AG10803 (cell line): ENCODE data around the gene POLE2.
A peak's percentile ranks its signal among the peaks of the same experiment; 100 is the strongest.
"Not testable (repeated sequence)": the region's sequence is repeated elsewhere in the genome, so short reads cannot be mapped to it uniquely, and the experiment has no call there.

Source experiments
- DNase-seq: peaks from one replicate; pipeline ENCODE4 v3.0.0; 2010; ENCODE audit warnings: low read depth
- H3K4me3 ChIP-seq: 2 replicates; pipeline ENCODE4 v1.5.1; 2011; ENCODE audit warnings: mild to moderate bottlenecking, low read length, control low read depth
- TF ChIP-seq, protein P1 (sequence below): conservative IDR thresholded peaks from 2 replicates; pipeline ENCODE4 v1.5.1; 2011; ENCODE audit warnings: mild to moderate bottlenecking, low read length, control low read depth, inconsistent platforms

Gene POLE2, protein sequence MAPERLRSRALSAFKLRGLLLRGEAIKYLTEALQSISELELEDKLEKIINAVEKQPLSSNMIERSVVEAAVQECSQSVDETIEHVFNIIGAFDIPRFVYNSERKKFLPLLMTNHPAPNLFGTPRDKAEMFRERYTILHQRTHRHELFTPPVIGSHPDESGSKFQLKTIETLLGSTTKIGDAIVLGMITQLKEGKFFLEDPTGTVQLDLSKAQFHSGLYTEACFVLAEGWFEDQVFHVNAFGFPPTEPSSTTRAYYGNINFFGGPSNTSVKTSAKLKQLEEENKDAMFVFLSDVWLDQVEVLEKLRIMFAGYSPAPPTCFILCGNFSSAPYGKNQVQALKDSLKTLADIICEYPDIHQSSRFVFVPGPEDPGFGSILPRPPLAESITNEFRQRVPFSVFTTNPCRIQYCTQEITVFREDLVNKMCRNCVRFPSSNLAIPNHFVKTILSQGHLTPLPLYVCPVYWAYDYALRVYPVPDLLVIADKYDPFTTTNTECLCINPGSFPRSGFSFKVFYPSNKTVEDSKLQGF

DNA sequence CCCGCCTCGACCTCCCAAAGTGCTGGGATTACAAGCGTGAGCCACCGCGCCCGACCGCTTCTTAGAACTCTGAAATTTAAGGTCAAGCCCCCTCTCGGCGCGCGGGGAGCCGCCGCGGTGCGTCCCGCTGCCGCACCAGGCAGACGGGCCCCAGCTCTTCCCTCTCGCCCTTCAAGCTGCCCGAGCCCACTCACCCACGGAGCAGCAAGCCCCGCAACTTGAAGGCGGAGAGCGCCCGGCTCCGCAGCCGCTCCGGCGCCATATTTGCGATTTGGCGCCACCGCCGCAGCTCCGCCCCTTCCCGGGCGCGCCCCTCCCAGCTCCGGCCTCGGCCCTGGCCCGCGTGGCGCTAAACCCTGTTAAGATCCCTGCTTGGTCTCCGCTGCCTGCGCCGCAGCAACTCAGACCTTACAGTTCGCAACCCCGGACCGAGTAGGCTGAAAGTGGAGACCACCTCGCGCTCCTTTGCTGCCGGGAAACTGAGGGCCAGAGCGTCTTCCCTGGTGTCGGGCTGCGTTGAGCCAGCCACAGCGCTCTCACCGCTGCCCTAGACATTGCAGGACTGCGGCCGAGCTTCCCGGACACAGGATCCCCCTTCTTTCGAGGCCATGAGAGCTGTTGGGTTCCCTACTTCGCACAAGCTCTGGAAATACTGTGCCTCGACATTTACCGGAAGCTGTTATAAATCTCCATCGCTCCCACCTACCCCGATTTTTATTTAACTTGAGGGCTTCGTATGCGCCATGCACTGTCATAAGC is at the start of gene POLE2:
Gene POLE2 (minus strand): TSS at position 273 of the 759 bp plus-strand sequence. CDS start 11 bp downstream, at position 262.
- H3K4me3 ChIP-seq = peak within 1 kb of the TSS; percentile 69
- peak; percentile 58 for DNase-seq
- TF ChIP-seq, protein P1, sequence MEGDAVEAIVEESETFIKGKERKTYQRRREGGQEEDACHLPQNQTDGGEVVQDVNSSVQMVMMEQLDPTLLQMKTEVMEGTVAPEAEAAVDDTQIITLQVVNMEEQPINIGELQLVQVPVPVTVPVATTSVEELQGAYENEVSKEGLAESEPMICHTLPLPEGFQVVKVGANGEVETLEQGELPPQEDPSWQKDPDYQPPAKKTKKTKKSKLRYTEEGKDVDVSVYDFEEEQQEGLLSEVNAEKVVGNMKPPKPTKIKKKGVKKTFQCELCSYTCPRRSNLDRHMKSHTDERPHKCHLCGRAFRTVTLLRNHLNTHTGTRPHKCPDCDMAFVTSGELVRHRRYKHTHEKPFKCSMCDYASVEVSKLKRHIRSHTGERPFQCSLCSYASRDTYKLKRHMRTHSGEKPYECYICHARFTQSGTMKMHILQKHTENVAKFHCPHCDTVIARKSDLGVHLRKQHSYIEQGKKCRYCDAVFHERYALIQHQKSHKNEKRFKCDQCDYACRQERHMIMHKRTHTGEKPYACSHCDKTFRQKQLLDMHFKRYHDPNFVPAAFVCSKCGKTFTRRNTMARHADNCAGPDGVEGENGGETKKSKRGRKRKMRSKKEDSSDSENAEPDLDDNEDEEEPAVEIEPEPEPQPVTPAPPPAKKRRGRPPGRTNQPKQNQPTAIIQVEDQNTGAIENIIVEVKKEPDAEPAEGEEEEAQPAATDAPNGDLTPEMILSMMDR = no peak

DNA sequence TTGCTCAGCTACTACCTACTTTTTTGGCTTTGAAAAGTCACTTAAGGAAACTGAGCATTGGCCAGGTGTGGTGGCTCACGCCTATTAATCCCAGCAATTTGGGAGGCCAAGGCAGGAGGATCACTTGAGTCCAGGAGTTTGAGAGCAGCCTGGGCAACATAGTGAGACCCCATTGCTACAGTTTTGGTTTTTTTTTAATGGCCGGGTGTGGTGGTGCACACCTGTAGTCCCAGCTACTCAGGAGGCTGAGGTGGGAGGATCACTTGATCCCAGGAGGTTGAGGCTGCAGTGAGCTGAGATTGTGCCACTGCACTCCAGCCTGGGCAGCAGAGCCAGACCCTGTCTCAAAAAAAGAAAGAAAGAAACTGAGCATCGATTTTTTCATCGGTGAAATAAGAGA is 47.7 kb upstream of the POLE2 start:
- H3K4me3 ChIP-seq, DNase-seq: not testable (repeated sequence)

DNA sequence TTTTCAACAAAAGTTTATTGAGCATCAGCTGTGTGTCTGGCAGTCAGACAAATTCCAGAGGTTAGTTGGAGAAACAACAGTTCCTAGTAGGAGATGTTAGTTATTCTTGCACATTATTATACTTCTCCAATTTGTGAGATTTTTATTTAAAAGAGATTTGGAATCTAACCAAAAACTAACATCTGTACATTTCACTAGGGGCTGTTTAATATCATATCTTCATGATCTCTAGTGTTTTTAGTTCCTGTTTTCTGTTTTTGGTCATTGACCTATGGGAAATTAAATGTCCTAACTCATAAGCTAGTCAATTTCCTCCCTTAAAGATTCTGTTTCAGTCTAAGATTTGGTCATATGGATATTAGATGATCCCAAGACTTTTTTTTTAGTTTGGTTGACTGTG is 45.8 kb upstream of the POLE2 start:
- no peak for DNase-seq
- H3K4me3 ChIP-seq = no peak overlapping the region
- TF ChIP-seq, protein P1 = no peak

DNA sequence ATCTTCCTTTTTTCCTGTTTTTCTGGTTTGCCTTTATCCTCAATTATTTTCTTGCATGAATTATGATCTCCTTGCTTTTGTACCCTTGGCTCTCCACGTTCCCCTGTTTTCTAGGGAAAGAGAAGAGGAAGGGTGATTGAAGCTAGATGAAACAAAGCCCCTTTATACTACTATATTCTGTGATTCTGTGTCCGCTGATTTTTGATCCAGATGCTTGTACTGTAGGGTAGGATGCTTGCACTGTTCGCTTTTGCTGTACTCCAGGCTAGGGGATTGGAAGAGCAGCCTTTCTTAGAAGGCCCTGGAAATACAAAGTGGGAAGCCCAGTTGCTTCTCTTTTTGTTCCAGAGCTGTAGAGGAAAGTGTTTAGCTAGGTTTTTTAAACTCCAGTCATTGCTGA is 44.9 kb upstream of the POLE2 start:
- H3K4me3 ChIP-seq = no peak overlapping the region
- DNase-seq = no peak
- TF ChIP-seq, protein P1 = no peak

DNA sequence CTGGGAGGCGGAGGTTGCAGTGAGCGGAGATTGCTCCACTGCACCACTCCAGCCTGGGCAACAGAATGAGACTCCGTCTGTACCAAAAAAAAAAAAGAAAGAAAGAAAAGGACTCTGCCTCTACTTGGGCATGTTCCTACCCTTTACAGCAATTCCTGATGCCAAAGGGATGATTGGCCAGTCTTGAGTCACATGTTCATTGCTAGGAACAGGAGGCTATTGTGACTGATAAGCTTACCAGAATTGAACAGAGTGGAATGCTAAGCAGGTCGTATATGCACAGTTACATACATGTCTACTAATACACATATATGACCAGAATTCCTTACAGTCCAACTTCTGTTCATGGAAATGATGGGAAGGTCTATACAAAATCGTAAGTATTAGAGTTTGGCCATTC is 39.2 kb upstream of the POLE2 start:
- H3K4me3 ChIP-seq = no peak overlapping the region
- TF ChIP-seq, protein P1 = no peak
- no peak for DNase-seq

DNA sequence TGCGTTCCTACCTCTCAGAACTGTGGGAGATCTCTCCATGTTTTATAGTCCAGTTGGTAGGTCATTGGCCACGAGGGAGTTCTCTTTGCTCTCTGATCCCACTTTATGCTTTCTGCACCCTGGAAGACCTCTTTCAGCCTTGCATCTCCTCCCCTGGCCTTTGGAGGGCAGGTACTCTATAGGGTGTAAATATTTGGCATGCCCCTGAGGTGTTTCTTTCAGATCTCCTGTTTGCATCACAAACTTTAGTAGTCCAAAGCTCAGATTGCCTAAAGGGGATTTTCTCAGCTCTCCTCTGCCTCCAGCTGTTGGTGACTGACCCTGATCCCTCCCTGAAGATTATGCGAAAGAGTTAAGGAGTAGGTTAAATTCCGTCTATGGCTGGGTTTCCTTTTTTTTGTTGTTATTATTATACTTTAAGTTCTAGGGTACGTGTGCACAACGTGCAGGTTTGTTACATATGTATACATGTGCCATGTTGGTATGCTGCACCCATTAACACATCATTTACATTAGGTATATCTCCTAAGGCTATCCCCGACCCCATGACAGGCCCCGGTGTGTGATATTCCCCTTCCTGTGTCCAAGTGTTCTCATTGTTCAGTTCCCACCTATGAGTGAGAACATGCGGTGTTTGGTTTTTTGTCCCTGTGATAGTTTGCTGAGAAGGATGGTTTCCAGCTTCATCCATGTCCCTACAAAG is 33.9 kb upstream of the POLE2 start:
- not testable (repeated sequence) for H3K4me3 ChIP-seq, DNase-seq

DNA sequence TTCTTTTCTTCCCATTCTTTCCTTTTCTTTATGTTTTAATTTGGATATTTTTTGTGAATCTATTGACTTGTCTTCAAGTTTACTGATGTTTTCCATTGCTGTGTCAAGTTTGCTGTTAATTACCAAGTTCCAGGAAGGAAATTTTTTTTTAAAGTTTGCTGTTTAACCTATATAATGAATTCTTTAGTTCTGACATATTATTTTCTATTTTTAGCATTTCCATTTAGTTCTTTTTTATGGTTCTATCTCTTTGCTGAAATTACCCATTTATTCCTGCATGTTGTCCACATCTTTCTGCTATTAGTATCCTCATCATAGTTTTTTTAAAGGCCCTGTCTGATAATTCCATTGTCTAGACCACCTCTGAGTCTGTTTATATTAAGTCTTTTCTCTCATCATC is 32.7 kb upstream of the POLE2 start:
- DNase-seq = no peak
- TF ChIP-seq, protein P1 = no peak
- no peak overlapping the region for H3K4me3 ChIP-seq

DNA sequence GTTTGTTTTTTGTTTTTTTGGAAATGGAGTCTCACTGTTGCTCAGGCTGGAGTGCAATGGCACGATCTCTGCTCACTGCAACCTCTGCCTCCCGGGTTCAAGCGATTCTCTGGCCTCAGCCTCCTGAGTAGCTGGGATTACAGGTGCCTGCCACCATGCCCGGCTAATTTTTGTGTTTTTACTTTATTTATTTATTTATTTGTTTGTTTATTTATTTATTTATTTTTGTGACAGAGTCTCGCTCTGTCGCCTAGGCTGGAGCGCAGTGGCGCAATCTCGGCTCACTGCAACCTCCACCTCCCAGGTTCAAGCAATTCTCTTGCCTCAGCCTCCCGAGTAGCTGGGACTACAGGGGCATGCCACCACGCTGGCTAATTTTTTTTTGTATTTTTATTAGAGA is 23.0 kb upstream of the POLE2 start:
- DNase-seq, H3K4me3 ChIP-seq: not testable (repeated sequence)

DNA sequence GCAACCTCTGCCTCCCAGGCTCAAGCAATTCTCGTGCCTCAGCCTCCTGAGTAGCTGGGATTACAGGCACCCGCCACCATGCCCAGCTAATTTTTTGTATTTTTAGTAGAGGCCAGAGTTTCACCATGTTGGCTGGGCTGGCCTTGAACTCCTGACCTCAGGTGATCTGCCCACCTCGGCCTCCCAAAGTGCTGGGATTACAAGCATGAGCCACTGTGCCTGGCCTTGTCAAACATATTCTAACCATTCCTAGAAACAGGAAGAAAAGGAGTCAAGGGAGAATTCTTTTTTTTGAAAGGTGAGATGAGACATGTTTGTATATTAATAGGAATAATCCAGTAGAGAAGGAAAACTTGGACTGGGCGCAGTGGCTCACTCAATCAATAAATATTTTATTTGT is 16.5 kb upstream of the POLE2 start:
- not testable (repeated sequence) for DNase-seq, H3K4me3 ChIP-seq
